GM12891 (cell line): Measurements from ENCODE around the gene EPB41L2.

Source experiments
- POLR2A ChIP-seq: IDR thresholded peaks from 2 replicates; pipeline ENCODE4 v1.6.1; 2011; ENCODE audit warnings: low read depth, low read length, control low read depth
- POLR2AphosphoS5 ChIP-seq: IDR thresholded peaks from 2 replicates; pipeline ENCODE4 v1.6.1; 2011; ENCODE audit warnings: low read depth, low read length, control low read depth
- TAF1 ChIP-seq: IDR thresholded peaks from 2 replicates; pipeline ENCODE4 v1.6.1; 2011; ENCODE audit warnings: low read depth, low read length, control low read depth

DNA sequence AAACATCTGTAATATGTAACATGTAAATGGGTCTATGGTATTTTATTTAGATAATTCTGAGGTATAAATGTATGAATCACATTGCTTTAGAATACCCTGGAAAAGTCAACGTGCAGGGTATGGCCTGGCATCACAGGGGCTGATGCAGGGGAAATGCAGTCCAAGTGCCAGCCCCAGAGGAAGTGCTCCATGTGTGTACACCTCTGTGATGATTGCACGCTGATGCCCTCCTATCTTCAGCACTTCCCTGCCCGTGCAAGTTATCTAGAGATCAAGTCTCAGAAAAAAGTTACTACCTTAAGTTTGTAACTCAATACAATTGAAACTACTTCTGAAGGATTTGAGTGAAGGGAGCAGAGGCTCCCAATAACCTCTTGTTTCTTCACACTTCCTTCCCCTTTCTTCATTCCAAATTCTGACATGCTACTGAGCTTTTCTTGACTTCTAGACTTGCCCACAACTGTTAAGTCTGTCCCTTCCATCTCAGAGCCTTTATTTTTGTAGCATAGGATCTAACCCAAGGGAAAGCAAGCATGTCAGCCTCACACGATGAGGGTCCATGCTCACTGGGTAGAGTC, 233.6 kb downstream of the EPB41L2 start:
- TF ChIP-seq TAF1 (no peak), POLR2AphosphoS5 (no peak), POLR2A (no peak)
